GM19193 (cell line): ENCODE results near the gene LTK.

ENCODE experiments used
- POLR2A ChIP-seq: IDR thresholded peaks from 4 replicates; pipeline ENCODE4 v1.6.1; 2011; ENCODE audit not compliant: insufficient read depth, insufficient read length; ENCODE audit errors: extremely low read depth

LTK gene

GRCh38 chr15:41545218-41545617 lies 31.6 kb upstream of the LTK start:
- TF ChIP-seq POLR2A = no peak

- no peak for TF ChIP-seq POLR2A
Measured at GRCh38 chr15:41544650-41545015, 31.0 kb upstream of the LTK start.

- TF ChIP-seq POLR2A = no peak
Measured at GRCh38 chr15:41543521-41543870, 29.9 kb upstream of the LTK start.

- TF ChIP-seq POLR2A = no peak
Measured at GRCh38 chr15:41536866-41537265, 23.2 kb upstream of the LTK start.

- TF ChIP-seq POLR2A = no peak
Measured at GRCh38 chr15:41535544-41535943, 21.9 kb upstream of the LTK start.

- TF ChIP-seq POLR2A = no peak
Measured at GRCh38 chr15:41530363-41530956, 16.8 kb upstream of the LTK start.

- TF ChIP-seq POLR2A = no peak
Measured at GRCh38 chr15:41523097-41523496, 9.5 kb upstream of the LTK start.

- no peak for TF ChIP-seq POLR2A
Measured at GRCh38 chr15:41521614-41522013, 8.0 kb upstream of the LTK start.

GRCh38 chr15:41520636-41521035 lies 7.0 kb upstream of the LTK start:
- no peak for TF ChIP-seq POLR2A

GRCh38 chr15:41517895-41518449 lies 4.3 kb upstream of the LTK start:
- no peak for TF ChIP-seq POLR2A

- TF ChIP-seq POLR2A = no peak
Measured at GRCh38 chr15:41512940-41513505, 604 bp downstream of the LTK start.

- no peak for TF ChIP-seq POLR2A
Measured at GRCh38 chr15:41512512-41512939, 1.1 kb downstream of the LTK start.

GRCh38 chr15:41511899-41512369 lies 1.7 kb downstream of the LTK start:
- TF ChIP-seq POLR2A = no peak

GRCh38 chr15:41511331-41511898 lies 2.2 kb downstream of the LTK start:
- TF ChIP-seq POLR2A = no peak

GRCh38 chr15:41510728-41511127 lies 2.9 kb downstream of the LTK start:
- TF ChIP-seq POLR2A = no peak

GRCh38 chr15:41507820-41508290 lies 5.8 kb downstream of the LTK start:
- TF ChIP-seq POLR2A = no peak
